ENCODE data around the gene DDX47. TPM values are rescaled to one million over a fixed set of nuclear protein-coding genes. Genes with fewer than 3 reads are reported as not detected.
"Not testable (repeated sequence)": the region's sequence is repeated elsewhere in the genome, so short reads cannot be mapped to it uniquely, and the experiment has no call there.

Gene DDX47
- total RNA-seq, 1 donor from 2014 or later = 48.0 TPM

DNA sequence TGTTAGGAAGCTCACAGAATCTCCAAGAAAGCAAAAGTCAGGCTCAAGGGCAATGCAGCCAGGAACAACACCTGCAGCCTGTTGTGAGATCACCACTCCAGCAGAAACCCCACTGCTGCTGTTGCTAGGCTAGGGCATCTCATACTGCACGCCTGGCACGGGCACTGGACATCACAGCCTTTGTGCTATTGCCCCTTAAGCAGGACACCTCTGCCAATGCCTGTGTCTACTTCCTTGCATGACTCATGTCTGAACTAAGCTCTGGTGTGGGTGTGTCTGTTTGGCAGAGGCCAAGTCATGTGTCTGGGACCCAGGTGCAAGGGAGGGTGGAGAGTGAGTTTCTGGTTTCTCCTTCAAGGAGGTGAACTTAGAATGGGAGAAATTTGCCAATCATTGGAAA lies 10.0 kb upstream of the DDX47 start:
- Mint-ChIP-seq H3K4me1 (ENCODE audit: unreplicated experiment) (peaks cover 40% of the 10 kb centered on the region), H3K4me3 (ENCODE audit: unreplicated experiment) (no peak overlapping the region), H3K27me3 (ENCODE audit: unreplicated experiment) (no peaks in the 10 kb centered on the region), H3K9me3 (ENCODE audit: unreplicated experiment) (no peaks in the 10 kb centered on the region), H3K36me3 (ENCODE audit: unreplicated experiment) (no peaks in the 10 kb centered on the region), H3K27ac (ENCODE audit: unreplicated experiment) (peak overlapping the region; percentile 66)
- TF ChIP-seq, protein P1, sequence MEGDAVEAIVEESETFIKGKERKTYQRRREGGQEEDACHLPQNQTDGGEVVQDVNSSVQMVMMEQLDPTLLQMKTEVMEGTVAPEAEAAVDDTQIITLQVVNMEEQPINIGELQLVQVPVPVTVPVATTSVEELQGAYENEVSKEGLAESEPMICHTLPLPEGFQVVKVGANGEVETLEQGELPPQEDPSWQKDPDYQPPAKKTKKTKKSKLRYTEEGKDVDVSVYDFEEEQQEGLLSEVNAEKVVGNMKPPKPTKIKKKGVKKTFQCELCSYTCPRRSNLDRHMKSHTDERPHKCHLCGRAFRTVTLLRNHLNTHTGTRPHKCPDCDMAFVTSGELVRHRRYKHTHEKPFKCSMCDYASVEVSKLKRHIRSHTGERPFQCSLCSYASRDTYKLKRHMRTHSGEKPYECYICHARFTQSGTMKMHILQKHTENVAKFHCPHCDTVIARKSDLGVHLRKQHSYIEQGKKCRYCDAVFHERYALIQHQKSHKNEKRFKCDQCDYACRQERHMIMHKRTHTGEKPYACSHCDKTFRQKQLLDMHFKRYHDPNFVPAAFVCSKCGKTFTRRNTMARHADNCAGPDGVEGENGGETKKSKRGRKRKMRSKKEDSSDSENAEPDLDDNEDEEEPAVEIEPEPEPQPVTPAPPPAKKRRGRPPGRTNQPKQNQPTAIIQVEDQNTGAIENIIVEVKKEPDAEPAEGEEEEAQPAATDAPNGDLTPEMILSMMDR (IDR thresholded peaks at IDR 0.05) = no peak
- DNase-seq (ENCODE audit: extremely low spot score, unreplicated experiment) = no peak

DNA sequence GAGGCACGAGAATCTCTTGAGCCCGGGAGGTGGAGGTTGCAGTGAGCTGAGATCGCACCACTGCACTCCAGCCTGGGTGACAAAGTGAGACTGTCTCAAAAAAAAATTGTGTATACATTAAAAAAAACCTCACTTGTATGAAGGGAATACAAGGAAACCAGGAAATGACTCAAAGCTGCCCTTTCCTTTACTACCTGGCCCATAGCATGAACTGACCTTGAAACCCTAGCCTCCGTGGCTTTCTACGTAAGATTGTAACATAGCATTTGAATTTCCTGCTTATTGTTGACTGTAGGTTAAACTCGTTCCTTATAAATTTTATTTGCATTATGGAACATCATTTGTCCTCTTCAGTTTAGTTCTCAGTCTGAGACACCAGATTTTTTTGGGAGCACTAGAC lies 9.1 kb upstream of the DDX47 start:
- Mint-ChIP-seq H3K4me1 (ENCODE audit: unreplicated experiment) (peaks cover 48% of the 10 kb centered on the region), H3K4me3 (ENCODE audit: unreplicated experiment) (no peak overlapping the region), H3K9me3 (ENCODE audit: unreplicated experiment) (no peaks in the 10 kb centered on the region), H3K27ac (ENCODE audit: unreplicated experiment) (no peak overlapping the region), H3K36me3 (ENCODE audit: unreplicated experiment) (no peaks in the 10 kb centered on the region), H3K27me3 (ENCODE audit: unreplicated experiment) (no peaks in the 10 kb centered on the region)
- no peak for DNase-seq (ENCODE audit: extremely low spot score, unreplicated experiment)
- TF ChIP-seq, protein P1 (IDR thresholded peaks at IDR 0.05) = no peak

DNA sequence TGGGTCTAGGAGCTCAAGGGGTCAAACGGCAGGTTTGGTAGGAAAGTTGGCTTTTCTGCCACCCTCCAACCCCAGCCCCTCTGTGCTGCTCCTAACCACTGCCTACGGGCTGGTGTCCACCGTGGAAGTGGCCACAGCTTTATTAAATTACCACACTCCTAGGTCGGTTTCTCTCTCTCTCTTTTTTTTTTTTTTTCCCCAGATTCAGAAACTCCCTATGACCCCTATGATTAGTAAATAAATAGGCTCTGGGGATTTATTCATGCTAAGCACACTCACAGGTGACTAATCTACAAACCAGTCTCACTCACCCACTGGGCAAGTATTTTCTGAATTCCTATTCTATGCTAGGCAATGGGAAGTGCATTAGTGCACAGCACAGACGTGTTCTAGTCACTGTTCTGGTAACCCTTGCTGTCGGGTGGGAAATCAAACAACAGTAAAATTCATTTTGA lies 8.7 kb upstream of the DDX47 start:
- Mint-ChIP-seq H3K36me3 (ENCODE audit: unreplicated experiment) (no peaks in the 10 kb centered on the region), H3K4me1 (ENCODE audit: unreplicated experiment) (peaks cover 50% of the 10 kb centered on the region), H3K27me3 (ENCODE audit: unreplicated experiment) (no peaks in the 10 kb centered on the region), H3K4me3 (ENCODE audit: unreplicated experiment) (no peak overlapping the region), H3K9me3 (ENCODE audit: unreplicated experiment) (no peaks in the 10 kb centered on the region), H3K27ac (ENCODE audit: unreplicated experiment) (peak overlapping the region; percentile 27)
- TF ChIP-seq, protein P1 (IDR thresholded peaks at IDR 0.05) = no peak
- DNase-seq (ENCODE audit: extremely low spot score, unreplicated experiment) = no peak

DNA sequence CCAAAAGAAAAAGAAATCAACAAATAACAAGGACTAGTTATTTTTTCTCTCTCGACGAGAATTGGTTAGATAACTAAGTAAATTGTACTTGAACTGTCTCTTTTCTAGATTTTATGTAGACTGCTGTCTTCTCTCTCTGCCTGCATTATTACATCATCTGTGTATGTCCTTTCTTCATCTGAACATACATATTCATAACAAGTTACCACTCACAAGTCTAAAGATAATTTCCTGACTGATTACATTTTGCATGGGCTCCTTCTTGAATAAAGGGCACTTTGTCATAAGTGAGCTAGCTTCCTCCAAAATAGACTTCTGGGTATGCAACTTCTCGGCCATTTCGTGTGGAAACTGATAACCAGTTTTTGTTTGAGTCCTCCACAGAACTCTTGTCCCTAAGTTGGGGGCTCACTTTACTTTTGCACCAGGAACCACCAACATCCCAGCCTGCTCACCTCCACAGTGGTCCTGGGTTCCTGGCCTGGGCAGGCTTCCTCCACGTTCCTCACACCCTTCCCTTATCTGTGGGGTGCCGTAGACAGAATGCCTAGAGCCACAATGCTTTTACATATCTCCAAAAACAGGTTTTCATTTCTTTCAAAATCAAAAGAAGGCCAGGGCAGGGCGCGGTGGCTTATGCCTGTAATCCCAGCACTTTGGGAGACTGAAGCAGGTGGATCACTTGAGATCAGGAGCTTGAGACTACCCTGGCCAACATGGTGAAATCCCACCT lies 6.2 kb upstream of the DDX47 start:
- H3K4me1 Mint-ChIP-seq (ENCODE audit: unreplicated experiment) = peaks cover 46% of the 10 kb centered on the region
- TF ChIP-seq, protein P1 (IDR thresholded peaks at IDR 0.05) = no peak
- no peak overlapping the region for H3K4me3 Mint-ChIP-seq (ENCODE audit: unreplicated experiment)
- peak overlapping the region; percentile 18 for H3K27ac Mint-ChIP-seq (ENCODE audit: unreplicated experiment)
- H3K36me3 Mint-ChIP-seq (ENCODE audit: unreplicated experiment) = no peaks in the 10 kb centered on the region
- H3K9me3 Mint-ChIP-seq (ENCODE audit: unreplicated experiment) = no peaks in the 10 kb centered on the region
- H3K27me3 Mint-ChIP-seq (ENCODE audit: unreplicated experiment) = no peaks in the 10 kb centered on the region
- DNase-seq (ENCODE audit: extremely low spot score, unreplicated experiment) = no peak

DNA sequence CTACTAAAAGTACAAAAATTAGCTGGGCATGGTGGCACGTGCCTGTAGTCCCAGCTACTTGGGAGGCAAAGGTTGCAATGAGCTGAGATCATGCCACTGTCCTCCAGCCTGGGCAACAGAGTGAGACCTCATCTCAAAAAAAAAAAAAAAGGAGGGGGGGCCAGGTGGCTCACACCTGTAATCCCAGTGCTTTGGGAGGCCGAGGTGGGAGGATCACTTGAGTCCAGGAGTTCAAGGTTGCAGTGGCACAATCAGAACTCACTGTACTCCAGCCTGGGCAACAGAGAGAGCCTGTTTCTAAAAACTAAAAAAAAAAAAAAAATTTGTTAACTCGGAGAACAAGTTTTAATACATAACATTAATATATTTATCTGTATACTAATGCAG lies 5.6 kb upstream of the DDX47 start:
- not testable (repeated sequence) for H3K4me3 Mint-ChIP-seq (ENCODE audit: unreplicated experiment); H3K9me3 Mint-ChIP-seq (ENCODE audit: unreplicated experiment); H3K36me3 Mint-ChIP-seq (ENCODE audit: unreplicated experiment); H3K27me3 Mint-ChIP-seq (ENCODE audit: unreplicated experiment); DNase-seq (ENCODE audit: extremely low spot score, unreplicated experiment)
- H3K27ac Mint-ChIP-seq (ENCODE audit: unreplicated experiment) = peak overlapping the region; percentile 18
- H3K4me1 Mint-ChIP-seq (ENCODE audit: unreplicated experiment) = peaks cover 41% of the 10 kb centered on the region

All from osteocyte (in vitro differentiated cells).